ENCODE results near the gene DENND1A. TPM values are rescaled to one million over a fixed set of nuclear protein-coding genes. Genes with fewer than 3 reads are reported as not detected.

DENND1A gene
- polyA plus RNA-seq, 1 experiment: 16.2 TPM

DNA sequence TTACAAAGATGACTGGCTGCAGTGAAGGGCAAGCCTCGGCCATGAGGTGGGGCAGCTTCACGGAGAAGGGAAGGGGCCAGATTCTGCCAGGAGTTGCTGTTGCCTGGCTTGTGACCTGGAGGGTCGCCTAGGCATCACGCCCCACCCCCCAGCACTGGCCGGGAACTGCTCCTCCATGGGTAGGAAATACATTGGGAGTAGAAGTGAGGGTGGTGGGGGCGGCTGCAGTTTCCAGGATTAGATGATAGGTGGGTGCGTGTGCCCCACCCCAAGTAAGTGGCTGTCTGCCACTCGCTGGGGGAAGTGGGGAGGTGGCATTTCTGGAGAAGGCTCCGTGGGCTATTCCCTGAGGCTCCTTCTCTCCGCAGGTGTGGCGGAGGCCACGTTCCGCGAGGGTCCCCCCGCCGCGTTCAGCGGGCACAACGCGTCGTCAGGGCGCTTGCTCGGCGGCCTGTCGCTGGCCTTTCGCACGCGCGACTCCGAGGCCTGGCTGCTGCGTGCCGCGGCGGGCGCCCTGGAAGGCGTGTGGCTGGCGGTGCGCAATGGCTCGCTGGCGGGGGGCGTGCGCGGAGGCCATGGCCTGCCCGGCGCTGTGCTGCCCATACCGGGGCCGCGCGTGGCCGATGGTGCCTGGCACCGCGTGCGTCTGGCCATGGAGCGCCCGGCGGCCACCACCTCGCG, 557.0 kb downstream of the DENND1A start:
- no peak overlapping the region for H3K27ac ChIP-seq (ENCODE audit: low read depth, low read length)
- H3K27me3 ChIP-seq (ENCODE audit: control insufficient read depth, insufficient read depth, low read length): peaks cover 81% of the 10 kb centered on the region
- no peaks in the 10 kb centered on the region for H3K9me3 ChIP-seq (ENCODE audit: control insufficient read depth, insufficient read depth, low read length)
- no peak overlapping the region for H3K4me3 ChIP-seq (ENCODE audit: low read depth, low read length)
- ChIA-PET CTCF (interaction anchor here (0.9 kb wide), 1 partner anchor 18 kb away, joined by 3 read pairs; no protein-coding TSS in a partner anchor), POLR2A (no interaction called here)
- TF ChIP-seq, protein P1, sequence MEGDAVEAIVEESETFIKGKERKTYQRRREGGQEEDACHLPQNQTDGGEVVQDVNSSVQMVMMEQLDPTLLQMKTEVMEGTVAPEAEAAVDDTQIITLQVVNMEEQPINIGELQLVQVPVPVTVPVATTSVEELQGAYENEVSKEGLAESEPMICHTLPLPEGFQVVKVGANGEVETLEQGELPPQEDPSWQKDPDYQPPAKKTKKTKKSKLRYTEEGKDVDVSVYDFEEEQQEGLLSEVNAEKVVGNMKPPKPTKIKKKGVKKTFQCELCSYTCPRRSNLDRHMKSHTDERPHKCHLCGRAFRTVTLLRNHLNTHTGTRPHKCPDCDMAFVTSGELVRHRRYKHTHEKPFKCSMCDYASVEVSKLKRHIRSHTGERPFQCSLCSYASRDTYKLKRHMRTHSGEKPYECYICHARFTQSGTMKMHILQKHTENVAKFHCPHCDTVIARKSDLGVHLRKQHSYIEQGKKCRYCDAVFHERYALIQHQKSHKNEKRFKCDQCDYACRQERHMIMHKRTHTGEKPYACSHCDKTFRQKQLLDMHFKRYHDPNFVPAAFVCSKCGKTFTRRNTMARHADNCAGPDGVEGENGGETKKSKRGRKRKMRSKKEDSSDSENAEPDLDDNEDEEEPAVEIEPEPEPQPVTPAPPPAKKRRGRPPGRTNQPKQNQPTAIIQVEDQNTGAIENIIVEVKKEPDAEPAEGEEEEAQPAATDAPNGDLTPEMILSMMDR (IDR thresholded peaks at IDR 0.05; ENCODE audit: low read depth, low read length): no peak
- DNase-seq (ENCODE audit: low read depth, low spot score): no peak

DNA sequence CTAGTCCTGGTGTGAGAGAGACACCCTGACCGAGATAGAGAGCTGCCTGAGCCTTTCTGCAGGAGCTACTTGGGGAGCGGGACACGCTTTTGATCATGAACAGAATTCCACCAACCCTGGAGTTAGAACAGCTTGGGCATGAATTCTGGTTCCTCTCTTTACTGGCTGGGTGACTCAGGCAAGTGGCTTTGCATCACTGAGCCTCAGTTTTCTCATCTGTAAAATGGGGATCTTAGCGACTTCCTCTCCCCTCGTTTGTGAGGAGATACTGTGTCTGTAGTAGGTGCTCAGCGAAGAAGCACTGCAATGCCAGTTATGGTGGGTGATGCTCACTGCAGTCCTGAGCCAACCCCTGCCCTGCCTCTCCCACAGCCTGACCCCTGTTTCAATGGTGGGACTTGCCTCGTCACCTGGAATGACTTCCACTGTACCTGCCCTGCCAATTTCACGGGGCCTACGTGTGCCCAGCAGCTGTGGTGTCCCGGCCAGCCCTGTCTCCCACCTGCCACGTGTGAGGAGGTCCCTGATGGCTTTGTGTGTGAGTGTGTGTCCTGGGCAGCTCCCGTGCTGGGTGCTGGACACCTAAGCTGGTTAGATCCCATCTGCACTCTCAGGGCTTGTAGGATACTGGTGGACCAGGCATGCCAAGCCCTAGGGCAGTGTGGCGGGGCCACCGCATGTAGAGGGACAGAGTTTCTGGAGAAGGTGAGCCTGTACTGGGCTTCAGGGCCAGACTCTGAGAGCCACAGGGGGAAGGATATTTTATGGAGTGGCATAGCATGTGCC, 557.9 kb downstream of the DENND1A start:
- Histone ChIP-seq H3K27ac (ENCODE audit: low read depth, low read length) (no peak overlapping the region), H3K9me3 (ENCODE audit: control insufficient read depth, insufficient read depth, low read length) (no peaks in the 10 kb centered on the region), H3K27me3 (ENCODE audit: control insufficient read depth, insufficient read depth, low read length) (peaks cover 76% of the 10 kb centered on the region), H3K4me3 (ENCODE audit: low read depth, low read length) (no peak overlapping the region)
- CTCF ChIA-PET: interaction anchor here (0.9 kb wide), 1 partner anchor 17 kb away, joined by 3 read pairs; no protein-coding TSS in a partner anchor
- DNase-seq (ENCODE audit: low read depth, low spot score): no peak
- POLR2A ChIA-PET: no interaction called here
- TF ChIP-seq, protein P1 (IDR thresholded peaks at IDR 0.05; ENCODE audit: low read depth, low read length): no peak

DNA sequence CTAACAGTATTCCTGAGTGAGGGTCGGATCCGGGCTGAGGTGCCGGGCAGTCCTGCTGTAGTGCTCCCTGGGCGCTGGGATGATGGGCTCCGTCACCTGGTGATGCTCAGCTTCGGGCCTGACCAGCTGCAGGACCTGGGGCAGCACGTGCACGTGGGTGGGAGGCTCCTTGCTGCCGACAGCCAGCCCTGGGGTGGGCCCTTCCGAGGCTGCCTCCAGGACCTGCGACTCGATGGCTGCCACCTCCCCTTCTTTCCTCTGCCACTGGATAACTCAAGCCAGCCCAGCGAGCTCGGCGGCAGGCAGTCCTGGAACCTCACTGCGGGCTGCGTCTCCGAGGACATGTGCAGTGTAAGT, 558.7 kb downstream of the DENND1A start:
- H3K27ac ChIP-seq (ENCODE audit: low read depth, low read length): no peak overlapping the region
- no peak for DNase-seq (ENCODE audit: low read depth, low spot score)
- TF ChIP-seq, protein P1 (IDR thresholded peaks at IDR 0.05; ENCODE audit: low read depth, low read length): no peak
- POLR2A ChIA-PET: no interaction called here
- no peaks in the 10 kb centered on the region for H3K9me3 ChIP-seq (ENCODE audit: control insufficient read depth, insufficient read depth, low read length)
- CTCF ChIA-PET: no interaction called here
- no peak overlapping the region for H3K4me3 ChIP-seq (ENCODE audit: low read depth, low read length)
- peaks cover 69% of the 10 kb centered on the region for H3K27me3 ChIP-seq (ENCODE audit: control insufficient read depth, insufficient read depth, low read length)

DNA sequence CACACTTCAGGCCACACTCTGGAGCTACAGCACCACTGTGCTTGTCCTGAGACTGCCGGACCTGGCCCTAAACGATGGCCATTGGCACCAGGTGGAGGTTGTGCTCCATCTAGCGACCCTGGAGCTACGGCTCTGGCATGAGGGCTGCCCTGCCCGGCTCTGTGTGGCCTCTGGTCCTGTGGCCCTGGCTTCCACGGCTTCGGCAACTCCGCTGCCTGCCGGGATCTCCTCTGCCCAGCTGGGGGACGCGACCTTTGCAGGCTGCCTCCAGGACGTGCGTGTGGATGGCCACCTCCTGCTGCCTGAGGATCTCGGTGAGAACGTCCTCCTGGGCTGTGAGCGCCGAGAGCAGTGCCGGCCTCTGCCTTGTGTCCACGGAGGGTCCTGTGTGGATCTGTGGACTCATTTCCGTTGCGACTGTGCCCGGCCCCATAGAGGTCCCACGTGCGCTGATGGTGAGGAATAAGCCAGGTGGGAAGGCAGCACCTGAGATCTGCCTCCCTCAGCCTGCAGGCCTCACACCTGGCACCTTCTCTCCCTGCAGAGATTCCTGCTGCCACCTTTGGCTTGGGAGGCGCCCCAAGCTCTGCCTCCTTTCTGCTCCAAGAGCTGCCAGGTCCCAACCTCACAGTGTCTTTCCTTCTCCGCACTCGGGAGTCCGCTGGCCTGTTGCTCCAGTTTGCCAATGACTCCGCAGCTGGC, 559.2 kb downstream of the DENND1A start:
- POLR2A ChIA-PET: no interaction called here
- no peak for DNase-seq (ENCODE audit: low read depth, low spot score)
- TF ChIP-seq, protein P1 (IDR thresholded peaks at IDR 0.05; ENCODE audit: low read depth, low read length): no peak
- Histone ChIP-seq H3K9me3 (ENCODE audit: control insufficient read depth, insufficient read depth, low read length) (no peaks in the 10 kb centered on the region), H3K27me3 (ENCODE audit: control insufficient read depth, insufficient read depth, low read length) (peaks cover 64% of the 10 kb centered on the region), H3K27ac (ENCODE audit: low read depth, low read length) (no peak overlapping the region), H3K4me3 (ENCODE audit: low read depth, low read length) (no peak overlapping the region)
- CTCF ChIA-PET: no interaction called here

DNA sequence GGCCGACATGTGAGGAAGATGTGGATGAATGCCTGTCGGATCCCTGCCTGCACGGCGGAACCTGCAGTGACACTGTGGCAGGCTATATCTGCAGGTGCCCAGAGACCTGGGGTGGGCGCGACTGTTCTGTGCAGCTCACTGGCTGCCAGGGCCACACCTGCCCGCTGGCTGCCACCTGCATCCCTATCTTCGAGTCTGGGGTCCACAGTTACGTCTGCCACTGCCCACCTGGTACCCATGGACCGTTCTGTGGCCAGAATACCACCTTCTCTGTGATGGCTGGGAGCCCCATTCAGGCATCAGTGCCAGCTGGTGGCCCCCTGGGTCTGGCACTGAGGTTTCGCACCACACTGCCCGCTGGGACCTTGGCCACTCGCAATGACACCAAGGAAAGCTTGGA, 559.8 kb downstream of the DENND1A start:
- CTCF ChIA-PET: no interaction called here
- POLR2A ChIA-PET: no interaction called here
- no peak for DNase-seq (ENCODE audit: low read depth, low spot score)
- H3K9me3 ChIP-seq (ENCODE audit: control insufficient read depth, insufficient read depth, low read length): no peaks in the 10 kb centered on the region
- peaks cover 59% of the 10 kb centered on the region for H3K27me3 ChIP-seq (ENCODE audit: control insufficient read depth, insufficient read depth, low read length)
- no peak overlapping the region for H3K4me3 ChIP-seq (ENCODE audit: low read depth, low read length)
- TF ChIP-seq, protein P1 (IDR thresholded peaks at IDR 0.05; ENCODE audit: low read depth, low read length): no peak
- no peak overlapping the region for H3K27ac ChIP-seq (ENCODE audit: low read depth, low read length)
